Measurements from ENCODE around the gene DNAJA4. TPM values are rescaled to one million over a fixed set of nuclear protein-coding genes. Genes with fewer than 3 reads are reported as not detected.

Gene DNAJA4
- polyA plus RNA-seq, 1 donor from 2014 or later = 0.66 TPM

GRCh38 chr15:78243058-78243457, 21.3 kb upstream of the DNAJA4 start:
- no peaks in the 10 kb centered on the region for H3K9me2 ChIP-seq (ENCODE audit: insufficient read depth, low read length)
- H3K9me3 ChIP-seq (ENCODE audit: low read length) = no peaks in the 10 kb centered on the region
- H3K4me2 ChIP-seq (ENCODE audit: low read length) = no peak overlapping the region
- H2AFZ ChIP-seq (ENCODE audit: low read depth, low read length) = no peak overlapping the region
- H3K79me2 ChIP-seq (replicated peaks; ENCODE audit: insufficient read depth, low read length) = no peaks in the 10 kb centered on the region
- no peaks in the 10 kb centered on the region for H3K36me3 ChIP-seq (ENCODE audit: insufficient read depth, low read length)
- H3K9ac ChIP-seq (ENCODE audit: low read length) = no peak overlapping the region
- no peaks in the 10 kb centered on the region for H3K27me3 ChIP-seq (ENCODE audit: insufficient read depth, low read depth, low read length)
- no peak overlapping the region for H3K27ac ChIP-seq (ENCODE audit: low read length)
- H4K20me1 ChIP-seq (ENCODE audit: insufficient read depth) = no peaks in the 10 kb centered on the region
- TF ChIP-seq TAF1 (IDR thresholded peaks at IDR 0.05; ENCODE audit: low read depth) = no peak
- no peak overlapping the region for H3K4me3 ChIP-seq (ENCODE audit: low read length)
- no peaks in the 10 kb centered on the region for H3F3A ChIP-seq (ENCODE audit: insufficient read depth, low read length, poor library complexity, severe bottlenecking)

- Histone ChIP-seq H2AFZ (ENCODE audit: low read depth, low read length) (no peak overlapping the region), H3K27me3 (ENCODE audit: insufficient read depth, low read depth, low read length) (no peaks in the 10 kb centered on the region), H4K20me1 (ENCODE audit: insufficient read depth) (no peaks in the 10 kb centered on the region), H3K36me3 (ENCODE audit: insufficient read depth, low read length) (no peaks in the 10 kb centered on the region), H3K4me3 (ENCODE audit: low read length) (no peak overlapping the region), H3K79me2 (replicated peaks; ENCODE audit: insufficient read depth, low read length) (no peaks in the 10 kb centered on the region), H3K4me2 (ENCODE audit: low read length) (no peak overlapping the region), H3K9me2 (ENCODE audit: insufficient read depth, low read length) (no peaks in the 10 kb centered on the region), H3F3A (ENCODE audit: insufficient read depth, low read length, poor library complexity, severe bottlenecking) (no peaks in the 10 kb centered on the region), H3K27ac (ENCODE audit: low read length) (no peak overlapping the region), H3K9me3 (ENCODE audit: low read length) (no peaks in the 10 kb centered on the region), H3K9ac (ENCODE audit: low read length) (no peak overlapping the region)
- TF ChIP-seq EP300 (conservative IDR thresholded peaks at IDR 0.05; ENCODE audit: poor library complexity, severe bottlenecking) = no peak
Observed at GRCh38 chr15:78243491-78243941, 20.8 kb upstream of the DNAJA4 start.

GRCh38 chr15:78244101-78244500, 20.3 kb upstream of the DNAJA4 start:
- Histone ChIP-seq H2AFZ (ENCODE audit: low read depth, low read length) (no peak overlapping the region), H3K4me2 (ENCODE audit: low read length) (no peak overlapping the region), H4K20me1 (ENCODE audit: insufficient read depth) (no peaks in the 10 kb centered on the region), H3K9ac (ENCODE audit: low read length) (no peak overlapping the region), H3K79me2 (replicated peaks; ENCODE audit: insufficient read depth, low read length) (no peaks in the 10 kb centered on the region), H3K27ac (ENCODE audit: low read length) (no peak overlapping the region), H3F3A (ENCODE audit: insufficient read depth, low read length, poor library complexity, severe bottlenecking) (no peaks in the 10 kb centered on the region), H3K9me3 (ENCODE audit: low read length) (no peaks in the 10 kb centered on the region), H3K4me3 (ENCODE audit: low read length) (no peak overlapping the region), H3K36me3 (ENCODE audit: insufficient read depth, low read length) (no peaks in the 10 kb centered on the region), H3K27me3 (ENCODE audit: insufficient read depth, low read depth, low read length) (no peaks in the 10 kb centered on the region), H3K9me2 (ENCODE audit: insufficient read depth, low read length) (no peaks in the 10 kb centered on the region)
- no peak for TF ChIP-seq EZH2 (IDR thresholded peaks at IDR 0.05; ENCODE audit: borderline replicate concordance, insufficient read depth, low read length, poor library complexity, severe bottlenecking)
- TF ChIP-seq REST (IDR thresholded peaks at IDR 0.05; ENCODE audit: borderline replicate concordance) = no peak
- TF ChIP-seq MXI1 (conservative IDR thresholded peaks at IDR 0.05; ENCODE audit: poor library complexity, severe bottlenecking) = no peak
- TF ChIP-seq POLR2AphosphoS5 (IDR thresholded peaks at IDR 0.05) = no peak

- H3K79me2 ChIP-seq (replicated peaks; ENCODE audit: insufficient read depth, low read length) = no peaks in the 10 kb centered on the region
- H3K4me3 ChIP-seq (ENCODE audit: low read length) = no peak overlapping the region
Observed at GRCh38 chr15:78244893-78245292, 19.5 kb upstream of the DNAJA4 start.

More at GRCh38 chr15:78244893-78245292, 19.5 kb upstream of the DNAJA4 start:
- TF ChIP-seq POLR2AphosphoS5 (IDR thresholded peaks at IDR 0.05) (no peak), MXI1 (conservative IDR thresholded peaks at IDR 0.05; ENCODE audit: poor library complexity, severe bottlenecking) (no peak), RAD21 (conservative IDR thresholded peaks at IDR 0.05) (no peak), CTCF (IDR thresholded peaks at IDR 0.05; ENCODE audit: poor library complexity, severe bottlenecking) (no peak), TAF1 (IDR thresholded peaks at IDR 0.05; ENCODE audit: low read depth) (no peak), REST (IDR thresholded peaks at IDR 0.05; ENCODE audit: borderline replicate concordance) (no peak), SMC3 (conservative IDR thresholded peaks at IDR 0.05; ENCODE audit: poor library complexity) (no peak), EP300 (conservative IDR thresholded peaks at IDR 0.05; ENCODE audit: poor library complexity, severe bottlenecking) (no peak), EZH2 (IDR thresholded peaks at IDR 0.05; ENCODE audit: borderline replicate concordance, insufficient read depth, low read length, poor library complexity, severe bottlenecking) (no peak)
- Histone ChIP-seq H2AFZ (ENCODE audit: low read depth, low read length) (no peak overlapping the region), H3K9ac (ENCODE audit: low read length) (no peak overlapping the region), H3F3A (ENCODE audit: insufficient read depth, low read length, poor library complexity, severe bottlenecking) (no peaks in the 10 kb centered on the region), H3K27me3 (ENCODE audit: insufficient read depth, low read depth, low read length) (no peaks in the 10 kb centered on the region), H3K36me3 (ENCODE audit: insufficient read depth, low read length) (no peaks in the 10 kb centered on the region), H3K9me2 (ENCODE audit: insufficient read depth, low read length) (no peaks in the 10 kb centered on the region), H3K9me3 (ENCODE audit: low read length) (no peaks in the 10 kb centered on the region), H3K27ac (ENCODE audit: low read length) (no peak overlapping the region), H3K4me2 (ENCODE audit: low read length) (no peak overlapping the region), H4K20me1 (ENCODE audit: insufficient read depth) (no peaks in the 10 kb centered on the region)

Data from neural cell (in vitro differentiated cells).